ENCODE measurements around the gene THPO. TPM values are rescaled to one million over a fixed set of nuclear protein-coding genes. Genes with fewer than 3 reads are reported as not detected.

Gene THPO
- total RNA-seq, 1 donor from 2014 or later: not detected

DNA sequence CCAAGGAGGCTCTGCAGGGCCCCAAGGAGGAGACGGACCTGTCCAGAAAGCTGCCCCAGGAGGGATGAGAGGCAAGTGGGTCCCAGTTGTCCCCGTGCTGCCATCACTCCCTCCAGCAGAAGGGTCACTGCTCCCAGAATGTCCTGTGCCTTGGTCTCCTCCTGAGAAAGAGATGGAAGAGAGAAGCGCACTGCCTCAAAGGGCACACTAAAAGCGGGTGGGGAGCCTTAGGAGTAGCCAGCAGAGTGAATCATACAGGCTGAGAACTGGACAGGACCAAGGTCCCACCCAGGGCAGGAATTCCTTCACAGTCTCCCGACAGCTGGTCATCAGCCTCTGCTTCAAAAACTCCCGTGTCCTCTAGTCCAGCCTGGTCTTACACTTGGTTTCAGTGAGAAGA lies 4.6 kb downstream of the THPO start:
- TF ChIP-seq, protein P1, sequence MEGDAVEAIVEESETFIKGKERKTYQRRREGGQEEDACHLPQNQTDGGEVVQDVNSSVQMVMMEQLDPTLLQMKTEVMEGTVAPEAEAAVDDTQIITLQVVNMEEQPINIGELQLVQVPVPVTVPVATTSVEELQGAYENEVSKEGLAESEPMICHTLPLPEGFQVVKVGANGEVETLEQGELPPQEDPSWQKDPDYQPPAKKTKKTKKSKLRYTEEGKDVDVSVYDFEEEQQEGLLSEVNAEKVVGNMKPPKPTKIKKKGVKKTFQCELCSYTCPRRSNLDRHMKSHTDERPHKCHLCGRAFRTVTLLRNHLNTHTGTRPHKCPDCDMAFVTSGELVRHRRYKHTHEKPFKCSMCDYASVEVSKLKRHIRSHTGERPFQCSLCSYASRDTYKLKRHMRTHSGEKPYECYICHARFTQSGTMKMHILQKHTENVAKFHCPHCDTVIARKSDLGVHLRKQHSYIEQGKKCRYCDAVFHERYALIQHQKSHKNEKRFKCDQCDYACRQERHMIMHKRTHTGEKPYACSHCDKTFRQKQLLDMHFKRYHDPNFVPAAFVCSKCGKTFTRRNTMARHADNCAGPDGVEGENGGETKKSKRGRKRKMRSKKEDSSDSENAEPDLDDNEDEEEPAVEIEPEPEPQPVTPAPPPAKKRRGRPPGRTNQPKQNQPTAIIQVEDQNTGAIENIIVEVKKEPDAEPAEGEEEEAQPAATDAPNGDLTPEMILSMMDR (IDR thresholded peaks at IDR 0.05): no peak
- no peak for DNase-seq (ENCODE audit: low spot score in 2 of 2)

DNA sequence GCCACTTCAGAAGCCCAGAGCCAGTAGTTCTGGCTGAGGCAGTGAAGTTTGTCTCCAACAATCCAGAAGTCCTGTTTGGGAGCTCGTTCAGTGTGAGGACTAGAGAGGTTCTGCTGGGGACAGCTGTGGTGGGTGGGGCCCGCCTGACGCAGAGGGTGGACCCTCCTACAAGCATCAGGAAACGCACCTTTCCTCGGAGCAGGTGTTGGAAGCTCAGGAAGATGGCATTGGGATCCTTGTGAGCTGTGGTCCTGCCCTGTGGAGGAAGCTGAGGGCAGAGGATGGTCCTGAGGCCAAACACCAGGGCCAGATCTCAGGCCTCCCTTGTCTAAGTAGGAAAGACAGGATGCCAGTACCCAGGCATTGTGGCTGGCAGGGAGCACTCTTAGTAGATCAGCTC lies 5.1 kb downstream of the THPO start:
- Histone ChIP-seq H3K36me3 (peaks cover 0 to 4% of the 10 kb centered on the region in 2 donors), H3K4me3 (no peak overlapping the region), H3K27me3 (no peaks in the 10 kb centered on the region), H3K4me1 (peaks cover 14 to 22% of the 10 kb centered on the region in 2 donors), H3K27ac (no peak overlapping the region), H3K9me3 (no peaks in the 10 kb centered on the region)
- no peak for DNase-seq (ENCODE audit: low spot score in 2 of 2)
- intact Hi-C loops (cut with DNase I): loop anchor here (5.0 kb wide), 2 partner anchors 44 to 94 kb away; no protein-coding TSS in a partner anchor
- TF ChIP-seq, protein P1 (IDR thresholded peaks at IDR 0.05): no peak

More for the DNA sequence above, 4.6 kb downstream of the THPO start:
- no peaks in the 10 kb centered on the region for H3K27me3 ChIP-seq
- no peaks in the 10 kb centered on the region for H3K36me3 ChIP-seq
- no peak overlapping the region for H3K27ac ChIP-seq
- intact Hi-C loops (cut with DNase I): loop anchor here (5.0 kb wide), 2 partner anchors 44 to 94 kb away; no protein-coding TSS in a partner anchor
- H3K4me3 ChIP-seq: no peak overlapping the region
- H3K4me1 ChIP-seq: peaks cover 12 to 19% of the 10 kb centered on the region in 2 donors
- H3K9me3 ChIP-seq: no peaks in the 10 kb centered on the region

DNA sequence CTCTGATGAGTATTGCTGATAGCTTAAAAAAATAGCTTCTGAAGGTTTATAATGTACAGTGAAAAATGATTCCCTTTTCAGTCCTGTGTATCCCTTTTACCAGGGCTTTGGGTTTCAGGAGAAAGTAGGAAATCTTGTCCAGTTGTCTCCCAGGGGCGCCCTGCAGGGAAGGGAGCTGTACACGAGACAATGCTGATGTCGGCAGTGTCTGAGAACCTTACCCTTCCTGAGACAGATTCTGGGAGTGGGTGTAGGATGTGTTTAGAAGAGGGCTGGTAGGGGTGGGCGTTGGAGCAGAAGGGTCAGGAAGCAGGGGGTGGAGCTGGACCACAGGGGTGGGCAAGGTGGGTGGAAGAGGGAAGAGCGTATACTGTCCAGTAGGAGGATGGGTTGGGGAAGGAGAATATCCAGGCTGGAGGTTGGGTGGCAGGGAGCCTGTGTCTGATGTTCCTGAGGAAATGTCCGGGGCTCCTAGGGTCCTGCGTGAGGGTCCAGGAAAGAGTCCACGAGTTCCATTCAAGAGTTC lies 5.6 kb downstream of the THPO start:
- peaks cover 14 to 22% of the 10 kb centered on the region in 2 donors for H3K4me1 ChIP-seq
- no peak for DNase-seq (ENCODE audit: low spot score in 2 of 2)
- H3K36me3 ChIP-seq: peaks cover 0 to 9% of the 10 kb centered on the region in 2 donors
- H3K27ac ChIP-seq: no peak overlapping the region
- H3K9me3 ChIP-seq: no peaks in the 10 kb centered on the region
- H3K4me3 ChIP-seq: no peak overlapping the region
- H3K27me3 ChIP-seq: no peaks in the 10 kb centered on the region
- TF ChIP-seq, protein P1 (IDR thresholded peaks at IDR 0.05): no peak
- intact Hi-C loops (cut with DNase I): loop anchor here (5.0 kb wide), 2 partner anchors 45 to 95 kb away; no protein-coding TSS in a partner anchor

DNA sequence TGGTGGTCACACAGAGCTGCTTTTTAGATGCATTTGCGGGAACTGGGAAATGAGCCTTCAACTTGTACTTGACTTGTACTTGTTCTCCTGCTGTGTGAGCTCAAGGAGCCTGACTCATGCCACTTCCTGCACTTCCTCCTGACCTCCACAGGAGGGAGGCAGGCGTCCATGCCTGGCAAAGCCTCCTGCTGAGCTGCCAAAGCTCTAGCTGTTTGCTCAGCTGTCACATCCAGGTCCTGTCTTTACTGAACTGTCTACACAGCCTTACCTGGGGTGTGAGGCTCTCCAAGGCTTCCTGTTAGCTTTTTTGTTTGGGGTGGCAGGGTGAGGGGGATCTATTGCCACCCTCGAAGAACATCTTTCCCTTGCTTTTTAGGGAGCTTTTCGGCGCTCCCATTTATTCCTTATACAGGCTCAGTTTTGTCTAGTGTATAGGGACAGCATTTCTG lies 6.4 kb downstream of the THPO start:
- Histone ChIP-seq H3K4me1 (peaks cover 14 to 22% of the 10 kb centered on the region in 2 donors), H3K27me3 (no peaks in the 10 kb centered on the region), H3K4me3 (no peak overlapping the region), H3K27ac (peak overlapping the region in 1 of 2 donors; percentile 80), H3K9me3 (no peaks in the 10 kb centered on the region), H3K36me3 (peaks cover 3 to 15% of the 10 kb centered on the region in 2 donors)
- TF ChIP-seq, protein P1 (IDR thresholded peaks at IDR 0.05): peak; percentile 87 to 94 (median 91)
- peak in 1 of 2 donors; percentile 89 for DNase-seq (ENCODE audit: low spot score in 2 of 2)
- intact Hi-C loops (cut with DNase I): loop anchor here (1.0 to 5.0 kb wide), 4 partner anchors 46 to 172 kb away; no protein-coding TSS in a partner anchor

DNA sequence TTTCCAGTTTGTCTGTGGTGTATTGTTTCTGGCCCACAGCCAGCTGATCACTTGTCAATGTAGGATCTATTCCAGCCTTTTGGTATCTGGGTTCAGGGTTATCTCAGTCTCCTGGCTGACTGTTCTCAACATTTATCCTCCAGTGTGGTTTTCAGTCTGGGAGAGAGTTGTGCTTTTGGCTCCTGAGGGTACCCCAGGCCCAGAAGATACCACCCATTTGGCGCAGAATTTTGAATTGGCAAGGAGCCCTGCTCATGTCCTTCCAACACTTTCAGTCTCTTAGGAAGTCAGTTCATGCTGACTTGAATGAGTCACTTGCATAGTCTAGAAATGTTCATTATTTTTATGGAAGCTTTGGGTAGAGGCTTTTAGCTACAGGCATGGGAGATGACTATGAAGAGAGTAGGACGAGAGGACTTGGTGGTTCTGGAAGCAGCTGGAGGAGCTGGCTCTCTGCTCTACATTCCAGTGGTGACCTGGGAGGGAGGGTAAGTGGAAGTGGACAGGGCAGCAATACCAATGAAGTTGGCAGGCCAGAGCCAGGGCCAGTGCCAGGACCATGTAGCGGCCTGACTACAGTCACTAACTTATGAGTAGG lies 9.3 kb downstream of the THPO start:
- H3K36me3 ChIP-seq: peaks cover 8 to 29% of the 10 kb centered on the region in 2 donors

More for the DNA sequence above, 9.3 kb downstream of the THPO start:
- intact Hi-C loops (cut with DNase I): loop anchor here (5.0 to 10.0 kb wide), 2 partner anchors 344 to 406 kb away; partner anchors contain the start of gene MAGEF1
- Histone ChIP-seq H3K4me1 (peaks cover 16 to 25% of the 10 kb centered on the region in 2 donors), H3K27me3 (no peaks in the 10 kb centered on the region), H3K9me3 (no peaks in the 10 kb centered on the region), H3K27ac (peak overlapping the region; percentile 75 to 80), H3K4me3 (no peak overlapping the region)
- DNase-seq (ENCODE audit: low spot score in 2 of 2): peak in 1 of 2 donors; percentile 82
- TF ChIP-seq, protein P1 (IDR thresholded peaks at IDR 0.05): no peak
